NB4 (cell line): ENCODE results near the gene TMEM53.
A peak's percentile ranks its signal among the peaks of the same experiment; 100 is the strongest.

ENCODE experiments used
- DNase-seq: peaks from one replicate; pipeline ENCODE4 v3.0.0; 2010; ENCODE audit warnings: low read depth
- H3K4me3 ChIP-seq: one replicate; pipeline ENCODE4 v1.5.1; 2011; ENCODE audit warnings: mild to moderate bottlenecking, low read depth, low read length, moderate library complexity
- MAX ChIP-seq: IDR thresholded peaks from 2 replicates; pipeline ENCODE4 v1.6.1; 2011; ENCODE audit warnings: low read depth, low read length
- MYC ChIP-seq: IDR thresholded peaks from 2 replicates; pipeline ENCODE4 v1.6.1; 2011; ENCODE audit warnings: low read depth, low read length
- POLR2A ChIP-seq: IDR thresholded peaks from 2 replicates; pipeline ENCODE4 v1.6.1; 2011; ENCODE audit warnings: mild to moderate bottlenecking; ENCODE audit not compliant: insufficient read length; ENCODE audit errors: extremely low read depth
- TF ChIP-seq, protein P1 (sequence below): IDR thresholded peaks from one replicate; pipeline ENCODE4 v1.5.1; 2012; ENCODE audit warnings: low read depth, low read length

The TMEM53 gene

GRCh38 chr1:44718091-44718490, 43.8 kb upstream of the TMEM53 start:
- no peak for TF ChIP-seq MAX
- TF ChIP-seq MYC: no peak
- TF ChIP-seq, protein P1, sequence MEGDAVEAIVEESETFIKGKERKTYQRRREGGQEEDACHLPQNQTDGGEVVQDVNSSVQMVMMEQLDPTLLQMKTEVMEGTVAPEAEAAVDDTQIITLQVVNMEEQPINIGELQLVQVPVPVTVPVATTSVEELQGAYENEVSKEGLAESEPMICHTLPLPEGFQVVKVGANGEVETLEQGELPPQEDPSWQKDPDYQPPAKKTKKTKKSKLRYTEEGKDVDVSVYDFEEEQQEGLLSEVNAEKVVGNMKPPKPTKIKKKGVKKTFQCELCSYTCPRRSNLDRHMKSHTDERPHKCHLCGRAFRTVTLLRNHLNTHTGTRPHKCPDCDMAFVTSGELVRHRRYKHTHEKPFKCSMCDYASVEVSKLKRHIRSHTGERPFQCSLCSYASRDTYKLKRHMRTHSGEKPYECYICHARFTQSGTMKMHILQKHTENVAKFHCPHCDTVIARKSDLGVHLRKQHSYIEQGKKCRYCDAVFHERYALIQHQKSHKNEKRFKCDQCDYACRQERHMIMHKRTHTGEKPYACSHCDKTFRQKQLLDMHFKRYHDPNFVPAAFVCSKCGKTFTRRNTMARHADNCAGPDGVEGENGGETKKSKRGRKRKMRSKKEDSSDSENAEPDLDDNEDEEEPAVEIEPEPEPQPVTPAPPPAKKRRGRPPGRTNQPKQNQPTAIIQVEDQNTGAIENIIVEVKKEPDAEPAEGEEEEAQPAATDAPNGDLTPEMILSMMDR: no peak
- TF ChIP-seq POLR2A: no peak
- no peak overlapping the region for H3K4me3 ChIP-seq
- DNase-seq: no peak

DNA sequence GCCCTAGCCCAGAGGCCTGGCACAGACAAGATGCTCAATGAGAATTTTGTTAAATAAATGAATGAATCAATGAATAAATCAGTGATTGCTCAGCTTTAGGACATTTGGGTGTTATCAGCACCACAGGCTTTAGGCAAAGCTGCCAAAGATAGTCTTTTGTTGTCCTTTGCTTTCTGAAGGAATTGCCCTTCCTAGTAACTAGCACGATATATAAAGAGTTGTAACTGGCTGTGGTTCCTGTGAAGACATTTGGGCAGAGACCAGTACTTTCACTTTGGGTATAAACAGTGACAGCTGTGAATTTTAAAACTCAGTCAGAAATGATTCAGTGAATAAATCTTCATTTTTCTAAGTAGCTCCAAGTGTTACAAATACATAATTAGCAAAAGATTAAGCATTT, 43.4 kb upstream of the TMEM53 start:
- H3K4me3 ChIP-seq: no peak overlapping the region
- TF ChIP-seq MAX (no peak), POLR2A (no peak), MYC (no peak)
- TF ChIP-seq, protein P1: no peak
- no peak for DNase-seq

DNA sequence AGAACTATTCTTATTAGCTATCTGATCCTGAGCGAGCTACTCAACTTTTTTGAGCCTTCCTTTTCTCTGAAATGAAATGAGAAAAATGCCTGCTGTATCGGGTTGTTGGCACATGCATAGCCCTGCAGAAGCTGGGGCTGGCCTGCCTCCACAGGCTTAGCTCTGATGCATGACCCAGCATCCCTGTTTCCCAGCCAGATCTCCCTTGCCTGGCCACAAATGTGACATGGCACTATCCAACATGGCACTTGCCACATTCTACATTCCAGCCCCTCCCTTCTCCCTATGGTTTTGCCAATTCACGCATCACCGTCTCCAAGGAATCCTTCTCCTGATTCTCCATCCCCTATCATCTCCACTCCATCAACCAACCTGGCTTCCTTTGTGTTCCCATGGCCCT, 42.9 kb upstream of the TMEM53 start:
- DNase-seq: no peak
- TF ChIP-seq MYC (no peak), MAX (no peak), POLR2A (no peak)
- TF ChIP-seq, protein P1: no peak
- H3K4me3 ChIP-seq: no peak overlapping the region

GRCh38 chr1:44714944-44715571, 40.8 kb upstream of the TMEM53 start:
- H3K4me3 ChIP-seq: no peak overlapping the region
- no peak; the same call in 1 of the 2 replicates for TF ChIP-seq MYC
- TF ChIP-seq, protein P1: peak; percentile 87
- no peak for TF ChIP-seq POLR2A
- TF ChIP-seq MAX: peak; percentile 43; the same call in 1 of the 2 replicates
- DNase-seq: peak; percentile 83

GRCh38 chr1:44714532-44714931, 40.3 kb upstream of the TMEM53 start:
- no peak overlapping the region for H3K4me3 ChIP-seq
- no peak for DNase-seq
- no peak for TF ChIP-seq MYC
- TF ChIP-seq POLR2A: no peak
- TF ChIP-seq, protein P1: no peak
